ENCODE measurements around the gene LCLAT1.

GRCh38 chr2:30652271-30652915 lies 205.3 kb downstream of the LCLAT1 start:
- TF ChIP-seq, protein P1, sequence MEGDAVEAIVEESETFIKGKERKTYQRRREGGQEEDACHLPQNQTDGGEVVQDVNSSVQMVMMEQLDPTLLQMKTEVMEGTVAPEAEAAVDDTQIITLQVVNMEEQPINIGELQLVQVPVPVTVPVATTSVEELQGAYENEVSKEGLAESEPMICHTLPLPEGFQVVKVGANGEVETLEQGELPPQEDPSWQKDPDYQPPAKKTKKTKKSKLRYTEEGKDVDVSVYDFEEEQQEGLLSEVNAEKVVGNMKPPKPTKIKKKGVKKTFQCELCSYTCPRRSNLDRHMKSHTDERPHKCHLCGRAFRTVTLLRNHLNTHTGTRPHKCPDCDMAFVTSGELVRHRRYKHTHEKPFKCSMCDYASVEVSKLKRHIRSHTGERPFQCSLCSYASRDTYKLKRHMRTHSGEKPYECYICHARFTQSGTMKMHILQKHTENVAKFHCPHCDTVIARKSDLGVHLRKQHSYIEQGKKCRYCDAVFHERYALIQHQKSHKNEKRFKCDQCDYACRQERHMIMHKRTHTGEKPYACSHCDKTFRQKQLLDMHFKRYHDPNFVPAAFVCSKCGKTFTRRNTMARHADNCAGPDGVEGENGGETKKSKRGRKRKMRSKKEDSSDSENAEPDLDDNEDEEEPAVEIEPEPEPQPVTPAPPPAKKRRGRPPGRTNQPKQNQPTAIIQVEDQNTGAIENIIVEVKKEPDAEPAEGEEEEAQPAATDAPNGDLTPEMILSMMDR (IDR thresholded peaks at IDR 0.05), result no peak
- TF ChIP-seq POLR2A (IDR thresholded peaks at IDR 0.05; ENCODE audit: low read depth) (no peak), EP300 (IDR thresholded peaks at IDR 0.05) (no peak), POLR2AphosphoS5 (IDR thresholded peaks at IDR 0.05) (no peak)
